CD4-positive, alpha-beta T cell treated with Interleukin-17A for 4 hours (primary cell): ENCODE results near the gene VPS9D1.
A peak's percentile ranks its signal among the peaks of the same experiment; 100 is the strongest.
"Not testable (repeated sequence)": the region's sequence is repeated elsewhere in the genome, so short reads cannot be mapped to it uniquely, and the experiment has no call there.

Experiments
- DNase-seq: peaks from one replicate; pipeline ENCODE4 v3.0.0-alpha.2; 2020; ENCODE audit warnings: mixed read lengths

VPS9D1 gene

DNA sequence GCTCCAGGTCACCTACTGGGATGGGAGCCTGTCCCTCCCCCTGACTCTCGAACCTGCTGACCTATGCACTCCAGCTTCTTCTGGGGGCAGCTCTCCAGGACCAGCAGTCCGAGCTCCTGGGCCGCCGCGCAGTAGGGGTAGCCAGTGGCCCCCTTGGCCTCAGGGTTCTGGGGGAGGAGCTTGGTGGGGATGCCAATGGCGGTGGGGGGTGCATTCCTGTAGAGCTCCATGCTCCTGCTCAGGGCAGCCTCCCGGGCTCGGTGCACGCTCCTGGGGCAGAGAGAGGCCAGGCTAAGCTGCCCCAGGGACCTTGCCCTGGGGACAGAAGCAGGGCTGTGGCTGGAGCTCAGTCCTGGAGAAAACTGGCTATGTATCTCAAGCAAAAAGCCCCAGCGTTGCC is 11.5 kb downstream of the VPS9D1 start:
- no peak for DNase-seq

DNA sequence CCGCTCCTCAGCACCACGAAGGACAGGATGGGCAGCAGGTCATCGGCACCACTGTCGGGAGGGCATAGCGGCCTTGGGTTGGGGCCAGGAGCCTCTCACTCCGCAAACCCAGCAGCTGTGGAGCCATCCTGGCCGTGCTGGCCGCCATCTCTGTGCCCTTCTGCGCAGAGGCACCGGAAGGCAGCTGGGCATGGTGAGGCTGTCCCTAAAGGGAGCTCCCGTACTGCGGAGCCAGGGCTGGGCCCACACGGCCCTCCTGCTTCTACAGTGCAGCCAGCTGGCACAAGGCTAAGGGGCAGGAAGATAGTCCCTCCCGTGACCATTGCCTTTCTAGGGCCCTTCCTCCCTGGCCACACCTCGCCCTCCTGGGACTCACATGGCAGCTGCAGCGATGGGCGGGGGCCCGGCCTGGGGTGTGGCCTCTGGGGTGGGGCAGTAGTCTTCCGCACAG is 12.2 kb downstream of the VPS9D1 start:
- DNase-seq, result no peak

DNA sequence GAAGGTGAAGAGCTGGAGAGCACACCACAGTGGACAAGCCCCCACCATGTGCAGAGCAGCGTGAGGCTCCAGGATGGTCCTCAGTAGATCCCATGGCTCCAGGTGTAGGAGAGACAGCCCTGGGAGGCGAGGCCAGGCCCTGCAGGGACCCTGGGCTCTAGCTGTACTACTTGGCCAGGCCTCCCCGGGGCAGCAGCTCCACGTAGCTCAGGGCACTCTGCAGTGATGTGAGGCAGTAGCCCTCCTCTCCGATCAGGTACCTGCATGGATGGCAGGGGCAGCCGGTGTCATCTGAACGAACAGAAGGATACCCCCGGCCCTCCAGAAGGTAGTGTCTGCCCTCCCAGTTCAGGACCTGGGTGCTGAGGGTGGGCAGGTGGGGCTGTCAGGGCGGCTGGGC is 13.0 kb downstream of the VPS9D1 start:
- no peak for DNase-seq

DNA sequence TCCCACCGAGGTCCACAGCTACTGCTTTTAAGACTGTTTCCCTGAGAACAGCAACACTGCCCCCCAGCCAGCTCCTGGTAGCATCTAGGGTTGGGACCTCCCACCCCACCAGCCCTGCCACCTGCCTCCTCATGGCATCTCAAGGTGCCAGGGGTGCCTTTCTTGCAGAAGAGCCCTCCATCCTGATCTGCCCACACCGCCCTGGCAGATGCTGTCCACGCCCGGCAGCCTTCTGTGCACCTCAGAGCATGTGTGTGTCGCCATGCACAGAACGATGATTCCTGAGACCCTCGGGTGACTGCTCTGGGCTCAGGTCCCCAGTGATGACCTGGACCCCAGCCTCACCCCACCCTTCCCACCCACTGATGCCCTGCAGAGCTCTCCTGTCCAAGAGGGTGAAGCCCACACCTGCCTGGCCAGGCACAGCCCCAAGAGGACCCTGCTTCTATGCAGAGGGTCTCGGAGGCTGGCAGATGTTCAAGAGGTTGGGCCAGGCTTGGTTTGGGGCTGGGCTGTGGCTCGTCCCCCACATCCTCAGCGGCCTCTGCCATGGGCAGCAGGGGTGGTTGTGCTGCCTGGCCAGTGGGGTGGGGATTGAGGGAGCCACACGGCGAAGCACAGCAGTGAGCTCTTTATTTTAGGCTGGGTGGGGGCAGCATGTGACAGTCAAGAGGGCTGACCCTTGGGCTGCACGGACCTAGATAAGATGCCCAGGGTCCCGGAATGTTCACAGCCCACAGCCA is 14.0 kb downstream of the VPS9D1 start:
- DNase-seq, result no peak

DNA sequence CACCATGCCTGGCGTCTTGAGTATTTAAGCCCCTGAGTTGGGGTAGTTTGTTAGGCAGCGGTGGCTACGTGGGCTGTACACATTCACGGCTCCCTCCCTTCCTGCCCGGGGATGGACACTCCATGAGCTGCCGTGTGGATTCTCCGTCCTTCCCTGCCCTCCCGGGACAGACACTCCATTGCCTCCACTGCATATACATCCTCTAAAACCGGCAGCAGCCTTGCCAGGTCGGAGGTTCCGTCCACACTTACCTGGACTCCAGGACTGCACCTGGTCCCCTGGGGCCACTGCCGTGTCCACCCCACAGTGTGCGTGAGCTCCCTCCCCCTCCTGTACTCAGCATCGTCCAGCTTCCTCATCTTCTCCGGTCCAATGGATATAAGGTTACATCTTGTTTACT is 15.7 kb downstream of the VPS9D1 start:
- no peak for DNase-seq

DNA sequence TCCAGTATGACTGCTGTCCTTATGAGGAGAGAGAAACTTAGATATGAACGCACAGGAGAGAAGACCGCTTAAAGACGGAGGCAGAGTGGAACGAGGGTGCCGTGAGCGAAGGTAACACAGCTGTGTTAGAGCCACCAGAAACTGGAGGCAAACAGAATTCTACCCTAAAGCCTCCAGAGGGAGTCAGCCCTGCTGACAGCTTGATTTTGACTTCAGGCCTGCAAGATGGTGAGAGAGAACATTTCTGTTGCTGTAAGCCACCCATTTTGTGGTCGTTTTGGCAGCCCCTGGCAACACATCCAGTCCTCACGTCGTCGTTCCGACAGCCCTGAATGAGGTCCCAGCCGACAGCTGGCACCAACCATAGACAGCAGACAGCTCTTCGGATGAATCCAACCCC is 16.4 kb downstream of the VPS9D1 start:
- DNase-seq, result no peak

DNA sequence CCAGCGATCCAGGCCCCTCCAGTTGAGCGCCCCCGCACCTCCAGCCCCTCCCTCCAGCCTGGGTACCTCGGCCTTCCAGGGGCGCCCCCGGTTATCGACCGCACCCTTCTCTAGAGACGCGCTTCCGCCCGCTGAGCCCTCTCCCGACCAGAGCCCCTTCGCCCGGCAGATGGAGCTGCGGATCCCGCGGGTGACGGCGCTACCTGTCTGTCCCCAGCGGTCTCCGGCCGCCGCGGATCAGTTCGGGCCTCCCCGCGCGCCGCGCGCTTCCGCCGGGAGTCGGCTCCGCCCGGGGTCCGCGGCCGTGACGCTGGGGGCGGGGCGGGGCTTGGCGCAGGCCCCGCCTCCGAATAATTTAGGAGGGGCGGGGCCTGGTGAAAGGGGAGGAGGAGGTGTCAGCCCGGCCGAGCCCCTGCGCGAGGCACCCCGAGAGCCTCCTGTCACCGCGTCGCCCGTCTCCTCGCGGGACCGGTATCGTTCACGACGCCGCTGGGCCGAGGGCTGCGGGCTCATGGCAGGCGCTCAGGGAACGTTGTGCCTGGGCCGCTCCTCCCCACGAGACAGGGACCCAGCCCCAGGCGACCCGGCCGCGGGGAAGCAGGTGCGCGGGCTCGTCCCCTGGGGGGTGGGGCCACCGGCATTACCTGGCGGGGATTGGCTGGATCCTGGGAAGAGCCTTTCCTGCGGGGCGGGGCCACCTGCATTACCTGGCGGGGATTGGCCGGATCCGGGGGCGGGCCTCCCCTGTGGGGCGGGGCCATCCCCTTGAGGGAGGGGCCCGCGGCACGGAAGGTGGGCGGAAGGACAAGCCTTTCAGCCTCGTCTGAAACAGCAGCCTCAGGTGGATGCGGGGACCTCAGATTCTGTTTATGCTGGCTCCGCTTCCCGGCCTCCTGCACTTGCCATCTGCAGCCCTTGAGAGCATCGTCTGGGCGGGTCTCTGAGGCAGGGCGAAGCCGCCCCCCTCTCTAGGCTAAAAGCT is 19.0 kb downstream of the VPS9D1 start, which contains the start of gene SPATA2L:
Gene SPATA2L, minus strand, starts transcription at position 281 of the 982 bp plus-strand sequence. CDS start 473 bp downstream, outside the sequence.
- peak; percentile 100 for DNase-seq

DNA sequence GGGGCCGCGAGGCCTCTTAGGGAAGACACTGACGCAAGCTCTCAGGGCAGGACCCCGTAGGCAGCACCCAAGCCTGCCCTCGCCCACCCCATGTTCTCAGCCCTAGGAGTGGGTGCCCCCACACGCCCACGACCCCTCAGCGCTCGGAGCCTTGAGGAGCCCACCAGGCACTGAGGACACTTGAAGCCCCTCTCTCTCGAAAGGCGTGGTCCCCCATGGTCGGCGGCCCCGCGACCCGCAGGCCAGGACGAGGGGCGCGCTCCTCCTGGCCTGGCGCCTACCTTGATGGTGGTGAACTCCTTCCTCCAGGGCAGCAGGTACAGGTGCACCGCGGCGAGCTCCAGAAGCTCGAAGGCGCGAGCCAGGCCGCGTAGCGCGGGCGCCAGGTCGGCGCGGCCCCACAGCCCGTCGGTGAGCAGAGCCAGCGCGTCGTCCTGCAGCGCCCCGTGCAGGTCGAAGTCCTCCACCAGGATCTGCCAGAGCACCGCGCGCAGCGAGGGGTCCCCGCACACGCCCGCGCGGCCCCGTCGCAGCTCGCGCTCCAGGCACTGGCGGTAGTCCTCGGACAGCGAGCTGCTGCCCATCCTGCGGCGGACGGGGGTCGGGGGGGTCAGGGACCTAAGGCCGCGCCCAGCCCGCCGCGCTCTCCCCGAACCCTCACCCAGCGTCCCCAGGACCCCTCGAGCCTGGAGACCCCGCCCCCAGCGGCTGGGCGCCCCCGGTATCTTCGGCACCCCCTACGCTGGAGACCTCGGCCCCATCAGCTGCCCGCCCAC is 19.9 kb downstream of the VPS9D1 start:
- DNase-seq, result peak; percentile 64

DNA sequence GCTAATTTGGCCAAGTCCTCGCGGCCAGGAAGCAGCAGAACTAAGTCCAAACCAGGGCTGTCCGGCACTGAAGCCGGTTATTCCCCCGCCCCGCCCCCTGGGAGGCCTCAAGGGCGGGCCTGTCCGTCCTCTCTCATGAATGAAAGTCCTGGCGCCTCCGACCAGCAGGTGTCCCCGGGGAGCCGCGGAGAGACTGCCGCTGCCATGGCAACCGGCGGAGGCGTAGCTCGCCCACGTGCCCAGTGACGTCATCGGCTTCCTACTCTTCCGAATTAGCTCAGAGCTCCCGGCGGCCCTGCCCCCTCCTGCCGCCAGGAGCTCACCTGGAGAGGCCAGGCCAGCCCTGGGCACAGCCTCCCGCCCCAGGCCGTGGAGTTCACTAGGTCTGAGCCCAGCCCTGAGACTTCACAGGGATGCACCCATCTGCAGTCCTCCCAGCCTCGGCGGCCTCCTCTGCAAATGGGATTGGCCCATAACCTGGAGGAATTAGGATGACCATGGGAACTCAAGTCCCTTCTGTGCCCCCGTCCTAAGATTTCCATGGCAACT is 20.5 kb downstream of the VPS9D1 start:
- DNase-seq, result peak; percentile 98

DNA sequence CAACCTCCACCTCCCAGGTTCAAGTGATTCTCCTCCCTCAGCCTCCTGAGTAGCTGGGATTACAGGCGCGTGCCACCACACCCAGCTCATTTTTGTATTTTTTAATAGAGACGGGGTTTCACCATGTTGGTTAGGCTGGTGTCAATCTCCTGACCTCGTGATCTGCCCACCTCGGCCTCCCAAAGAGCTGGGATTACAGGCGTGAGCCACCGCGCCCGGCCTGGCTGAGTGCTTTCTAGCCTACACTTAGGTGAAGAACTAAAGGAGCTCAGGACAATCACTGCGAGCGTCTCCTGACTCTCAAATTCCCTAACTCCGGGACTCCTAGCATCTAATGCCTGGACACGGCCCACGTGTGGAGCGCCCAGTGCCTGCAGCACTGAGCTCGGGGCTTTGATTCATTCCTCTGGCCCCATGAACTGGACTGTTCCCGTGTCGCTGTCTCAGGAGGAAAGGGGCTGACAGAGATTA is 21.0 kb downstream of the VPS9D1 start:
- DNase-seq, result not testable (repeated sequence)

DNA sequence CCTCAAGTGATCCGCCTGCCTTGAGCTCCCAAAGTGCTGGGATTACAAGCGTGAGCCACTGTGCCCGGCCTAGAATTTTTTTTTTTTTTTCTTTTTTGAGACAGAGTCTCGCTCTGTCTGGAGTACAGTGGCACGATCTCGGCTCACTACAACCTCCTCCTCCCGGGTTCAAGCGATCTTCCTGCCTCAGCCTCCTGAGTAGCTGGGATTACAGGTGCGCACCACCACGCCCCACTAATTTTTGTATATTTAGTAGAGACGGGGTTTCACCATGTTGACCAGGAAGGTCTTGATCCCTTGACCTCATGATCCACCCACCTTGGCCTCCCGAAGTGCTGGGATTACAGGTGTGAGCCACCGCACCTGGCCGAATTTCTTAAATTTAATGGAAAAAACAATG is 22.0 kb downstream of the VPS9D1 start:
- not testable (repeated sequence) for DNase-seq

DNA sequence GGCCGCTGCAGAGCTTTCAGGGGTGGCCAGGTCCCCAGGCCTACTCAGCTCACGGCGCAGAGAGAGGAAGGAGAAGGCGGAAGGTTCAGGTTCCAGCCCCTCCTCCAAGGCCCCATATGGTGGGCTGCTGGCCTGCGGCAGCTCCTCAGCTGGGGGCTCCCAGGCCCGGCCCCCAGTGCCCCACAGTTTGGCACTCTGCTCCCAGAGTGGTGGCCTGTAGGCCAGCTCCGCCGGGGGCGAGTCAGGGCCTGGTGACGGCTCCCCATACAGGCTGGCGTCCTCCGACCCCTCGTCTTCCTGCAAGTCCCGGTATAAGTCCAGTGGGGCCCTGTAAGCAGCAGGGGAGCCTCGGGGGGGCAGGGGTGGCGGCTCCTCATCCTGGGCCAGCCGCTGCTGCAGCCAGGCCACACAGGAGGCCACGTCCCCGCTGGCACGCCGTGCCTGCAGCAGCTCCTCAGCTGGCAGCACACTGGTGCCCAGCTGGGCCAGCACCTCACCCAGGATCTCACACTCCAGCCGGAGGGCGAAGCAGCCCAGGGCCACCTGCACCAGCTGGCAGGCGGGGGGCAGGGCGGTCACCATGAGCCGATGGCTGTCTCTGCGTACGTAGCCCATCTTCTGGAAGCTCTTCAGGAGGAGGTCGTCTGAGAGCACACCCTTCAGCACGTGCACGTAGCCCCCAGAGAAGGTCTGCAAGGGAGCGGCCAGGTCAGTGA is 22.9 kb downstream of the VPS9D1 start:
- no peak for DNase-seq

DNA sequence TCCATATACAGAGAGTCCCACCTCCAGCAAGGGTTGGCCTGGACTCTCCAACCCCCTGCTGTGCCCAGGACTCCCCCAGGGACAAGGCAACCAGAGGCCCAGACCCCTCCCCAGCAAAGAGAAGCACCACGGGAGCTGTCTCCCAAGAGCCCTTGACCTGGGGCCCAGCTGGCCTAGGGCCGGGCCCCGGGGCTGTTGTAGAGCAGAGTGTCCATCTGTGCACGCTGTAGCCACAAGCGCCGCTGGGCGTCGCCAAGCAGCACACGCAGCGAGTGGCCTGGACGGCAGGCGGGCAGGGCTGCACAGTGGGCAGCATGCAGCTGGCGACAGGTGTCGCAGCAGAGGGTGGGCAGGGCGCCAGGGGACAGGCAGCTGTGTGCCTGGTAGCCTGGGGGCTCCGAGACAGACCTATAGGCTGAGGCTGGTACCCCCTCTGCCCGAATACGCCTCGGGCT is 23.5 kb downstream of the VPS9D1 start:
- no peak for DNase-seq

DNA sequence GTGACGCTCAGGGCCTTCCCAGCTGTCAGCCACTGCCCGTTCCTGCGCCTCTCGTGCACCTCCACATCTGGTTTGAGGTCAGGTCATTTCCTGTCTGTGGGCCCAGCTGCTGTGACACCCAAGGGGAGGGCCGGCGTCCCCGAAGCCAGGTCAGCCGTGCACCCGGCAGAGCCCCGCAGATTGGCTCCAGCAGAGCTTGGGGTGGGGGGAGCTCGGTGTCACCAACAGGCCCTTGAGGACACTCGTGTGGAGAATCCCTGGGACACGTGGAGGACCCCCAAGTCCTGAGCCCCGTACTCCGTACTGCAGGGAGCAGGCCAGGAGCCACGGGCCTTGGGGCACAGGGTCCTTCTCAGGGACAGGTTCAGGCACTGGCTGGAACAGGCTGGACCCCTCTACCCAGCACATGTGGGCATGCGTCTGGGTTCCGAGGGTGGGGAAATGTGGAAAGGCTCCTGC is 24.0 kb downstream of the VPS9D1 start:
- DNase-seq, result peak; percentile 31

DNA sequence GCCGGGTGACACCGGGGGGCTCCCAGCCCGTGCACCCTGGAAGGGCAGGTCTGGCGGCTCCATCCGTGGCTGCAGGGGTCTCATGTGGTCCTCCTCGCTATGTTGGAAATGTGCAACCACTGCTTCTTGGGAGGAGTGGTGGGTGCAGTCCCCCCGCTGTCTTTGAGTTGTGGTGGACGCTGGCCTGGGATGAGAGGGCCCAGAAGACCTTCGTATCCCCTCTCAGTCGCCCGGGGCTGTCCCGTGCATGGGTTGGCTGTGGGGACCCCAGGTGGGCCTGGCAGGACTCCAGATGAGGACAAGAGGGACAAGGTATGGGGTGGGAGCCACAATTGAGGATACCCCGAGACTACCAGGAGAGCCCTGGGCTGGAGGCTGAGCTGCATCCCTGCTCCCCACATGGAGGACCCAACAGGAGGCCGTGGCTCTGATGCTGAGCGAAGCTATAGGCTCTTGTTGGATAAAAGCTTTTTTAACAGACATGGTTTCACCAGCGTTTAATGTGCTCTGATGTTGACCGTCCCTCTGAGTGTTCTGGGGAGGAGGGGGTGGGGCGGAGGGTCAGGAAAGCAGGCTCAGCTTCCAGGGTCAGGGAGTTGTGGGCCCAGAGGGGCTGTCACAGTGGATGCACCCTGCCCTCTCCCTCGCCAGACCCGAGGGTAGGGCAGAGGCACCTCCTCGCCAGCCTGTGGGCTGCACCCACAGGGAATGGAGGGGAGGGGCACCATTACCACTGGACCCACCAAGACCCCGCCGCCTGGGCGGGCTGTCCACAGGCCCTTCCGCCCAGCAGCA is 24.6 kb downstream of the VPS9D1 start:
- DNase-seq, result no peak

DNA sequence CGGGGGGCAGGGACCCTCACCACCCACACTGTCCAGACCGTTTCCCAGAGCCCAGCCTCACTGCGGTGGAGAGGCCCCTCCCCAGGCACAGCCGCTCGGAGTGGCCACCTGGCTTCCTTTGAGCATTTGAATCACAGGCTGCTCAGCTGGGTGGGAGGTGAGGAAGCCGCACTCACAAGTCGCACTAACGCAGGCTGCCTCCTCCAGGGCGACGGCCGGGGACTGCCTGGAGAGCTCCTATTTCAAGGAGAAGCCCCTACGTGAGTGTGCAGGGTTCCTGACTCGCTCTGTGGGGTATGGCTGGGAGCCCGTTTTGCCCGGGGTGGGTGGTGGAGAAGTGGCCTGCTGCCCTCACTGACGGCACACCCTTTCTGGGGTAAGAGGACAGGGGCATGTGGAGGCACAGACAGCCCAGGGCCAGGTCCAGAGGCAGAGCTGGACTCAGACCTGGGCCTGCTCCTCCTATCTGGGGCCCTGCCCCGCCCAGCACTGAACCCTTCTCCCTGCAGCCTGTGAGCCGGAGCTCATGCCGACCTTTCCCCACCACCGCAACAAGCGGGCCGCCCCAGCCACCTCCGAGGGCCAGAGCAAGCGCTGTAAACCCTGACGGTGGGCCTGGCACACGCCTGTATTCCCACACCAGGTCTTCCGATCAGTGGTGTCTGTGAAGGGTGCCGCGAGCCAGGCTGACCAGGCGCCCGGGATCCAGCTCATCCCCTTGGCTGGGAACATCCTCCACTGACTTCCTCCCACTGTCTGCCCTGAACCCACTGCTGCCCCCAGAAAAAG is 25.4 kb downstream of the VPS9D1 start:
- DNase-seq, result no peak

DNA sequence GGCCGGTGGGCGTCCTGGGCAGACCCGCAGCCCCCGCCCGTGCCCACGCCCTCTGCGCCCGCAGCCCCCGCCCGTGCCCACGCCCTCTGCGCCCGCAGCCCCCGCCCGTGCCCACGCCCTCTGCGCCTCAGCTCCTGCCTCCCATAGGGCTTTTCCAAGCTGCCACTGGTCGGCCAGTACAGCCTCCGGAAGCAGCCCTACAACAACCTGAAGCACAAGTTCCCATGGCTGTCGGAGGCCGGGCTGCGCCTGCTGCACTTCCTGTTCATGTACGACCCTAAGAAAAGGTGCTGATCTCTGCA is 26.0 kb downstream of the VPS9D1 start:
- DNase-seq, result not testable (repeated sequence)

DNA sequence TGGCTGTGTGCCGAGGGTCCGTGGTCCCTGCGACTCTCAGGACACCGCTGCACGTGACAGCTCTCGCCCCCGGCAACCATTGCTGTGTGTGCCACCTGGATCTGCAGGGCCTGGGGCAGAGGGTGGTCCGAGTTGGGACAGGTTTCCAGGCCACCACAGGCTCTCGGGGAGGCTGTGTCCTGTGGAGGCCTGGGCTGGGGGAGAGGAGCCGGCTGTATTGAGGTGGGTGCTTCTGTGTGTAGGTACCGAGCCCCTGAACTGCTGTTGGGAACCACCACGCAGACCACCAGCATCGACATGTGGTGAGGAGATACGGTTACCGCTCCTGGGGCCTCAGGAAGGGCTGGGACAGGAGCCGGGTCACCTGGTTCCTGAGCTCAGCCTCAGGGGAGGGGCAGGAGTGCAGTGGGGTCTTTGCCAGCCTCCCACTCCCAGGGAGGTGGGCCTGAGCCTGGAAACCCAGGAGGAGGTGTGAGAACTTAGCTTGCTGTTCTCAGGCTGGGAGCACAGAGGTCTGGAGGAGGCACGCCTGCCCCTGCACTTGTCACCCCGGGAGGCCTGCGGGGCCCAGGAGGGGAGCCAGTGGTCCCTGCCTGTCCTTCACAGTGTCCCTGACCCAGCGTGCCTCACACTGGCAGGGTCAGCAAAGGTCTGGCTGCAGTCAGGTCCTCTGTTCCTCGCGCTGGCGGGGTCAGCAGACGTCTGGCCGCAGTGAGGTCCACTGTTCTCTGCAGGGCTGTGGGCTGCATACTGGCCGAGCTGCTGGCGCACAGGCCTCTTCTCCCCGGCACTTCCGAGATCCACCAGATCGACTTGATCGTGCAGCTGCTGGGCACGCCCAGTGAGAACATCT is 26.5 kb downstream of the VPS9D1 start:
- no peak for DNase-seq

DNA sequence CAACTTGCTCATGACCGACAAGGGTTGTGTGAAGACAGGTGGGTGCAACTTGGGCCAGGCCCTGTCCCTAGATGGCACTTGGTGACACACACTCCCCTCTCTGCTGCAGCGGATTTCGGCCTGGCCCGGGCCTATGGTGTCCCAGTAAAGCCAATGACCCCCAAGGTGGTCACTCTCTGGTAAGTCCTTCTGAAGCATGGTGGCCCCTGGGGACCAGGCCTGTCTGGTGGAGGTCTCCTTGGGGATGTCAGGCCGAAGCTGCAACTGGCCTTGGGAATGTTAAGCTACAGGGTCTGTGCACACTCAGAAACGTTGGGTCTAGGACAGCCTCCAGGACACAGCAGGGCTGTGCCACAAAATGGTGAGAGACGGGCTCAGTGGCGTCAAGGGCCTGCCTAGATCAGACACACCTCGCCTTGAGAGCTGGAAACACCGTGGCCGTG is 27.4 kb downstream of the VPS9D1 start:
- no peak for DNase-seq
